Upper lobe of left lung (tissue), 4 donors: ENCODE measurements around the gene SIRPB1.

ENCODE experiments used
- POLR2A ChIP-seq, 4 donors: fragments of 450-650 bp; IDR thresholded peaks; one replicate each; pipeline ENCODE4 v1.5.1; 2016 to 2017; ENCODE audit warnings: antibody characterized with exemption in 4 of 4, mild to moderate bottlenecking in 2 of 4
- TF ChIP-seq, protein P1 (sequence below), 6 experiments: fragments of 450-650 bp in 4 of 6; fragments of 200-600 bp in 2 of 6; sonication (generic) in 2 of 6; IDR thresholded peaks; one replicate each; pipeline ENCODE4 v1.5.1; 2016 to 2019; ENCODE audit warnings: antibody characterized with exemption in 6 of 6

DNA sequence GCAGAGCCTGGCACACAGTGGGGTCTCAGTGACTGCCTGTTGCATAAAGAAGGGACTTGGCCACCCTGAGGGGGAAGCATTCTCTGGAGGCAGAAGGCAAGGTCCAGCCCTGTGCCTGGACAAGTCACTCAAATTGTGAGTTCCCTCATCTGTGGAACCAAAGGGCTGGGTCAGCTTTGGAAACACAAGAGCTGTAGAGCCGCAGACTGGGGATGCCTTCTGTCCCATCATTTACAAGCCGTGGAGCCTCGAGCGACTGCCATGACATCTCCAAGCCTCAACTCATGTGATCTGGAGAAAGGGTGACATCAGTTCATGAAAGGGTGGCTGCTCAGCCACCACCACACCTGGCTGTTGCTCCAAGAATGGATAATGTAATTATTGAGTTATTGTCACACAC lies 41.9 kb downstream of the SIRPB1 start:
- no peak for TF ChIP-seq POLR2A (IDR thresholded peaks at IDR 0.05)
- TF ChIP-seq, protein P1, sequence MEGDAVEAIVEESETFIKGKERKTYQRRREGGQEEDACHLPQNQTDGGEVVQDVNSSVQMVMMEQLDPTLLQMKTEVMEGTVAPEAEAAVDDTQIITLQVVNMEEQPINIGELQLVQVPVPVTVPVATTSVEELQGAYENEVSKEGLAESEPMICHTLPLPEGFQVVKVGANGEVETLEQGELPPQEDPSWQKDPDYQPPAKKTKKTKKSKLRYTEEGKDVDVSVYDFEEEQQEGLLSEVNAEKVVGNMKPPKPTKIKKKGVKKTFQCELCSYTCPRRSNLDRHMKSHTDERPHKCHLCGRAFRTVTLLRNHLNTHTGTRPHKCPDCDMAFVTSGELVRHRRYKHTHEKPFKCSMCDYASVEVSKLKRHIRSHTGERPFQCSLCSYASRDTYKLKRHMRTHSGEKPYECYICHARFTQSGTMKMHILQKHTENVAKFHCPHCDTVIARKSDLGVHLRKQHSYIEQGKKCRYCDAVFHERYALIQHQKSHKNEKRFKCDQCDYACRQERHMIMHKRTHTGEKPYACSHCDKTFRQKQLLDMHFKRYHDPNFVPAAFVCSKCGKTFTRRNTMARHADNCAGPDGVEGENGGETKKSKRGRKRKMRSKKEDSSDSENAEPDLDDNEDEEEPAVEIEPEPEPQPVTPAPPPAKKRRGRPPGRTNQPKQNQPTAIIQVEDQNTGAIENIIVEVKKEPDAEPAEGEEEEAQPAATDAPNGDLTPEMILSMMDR (IDR thresholded peaks at IDR 0.05): no peak
